WTC11 (cell line): ENCODE data around the gene AIFM1. TPM values are rescaled to one million over a fixed set of nuclear protein-coding genes. Genes with fewer than 3 reads are reported as not detected.

Experiments used
- ATAC-seq: fragments of 200-7000 bp; cut with Tn5 transposase; 2 replicates; pipeline ENCODE4 v1.10.0; 2021; ENCODE audit warnings: mild to moderate bottlenecking, moderate library complexity
- CTCF ChIA-PET: fragments of 300-600 bp; sonication (Branson Sonifier 250); formaldehyde crosslinking; loops from one replicate; lab custom pipeline; 2021; ENCODE audit warnings: antibody characterized with exemption; lab: Charles Lee
- POLR2A ChIA-PET: fragments of 350-600 bp; sonication (Branson Sonifier 250); formaldehyde crosslinking; loops from one replicate; lab custom pipeline; 2021; ENCODE audit warnings: antibody characterized with exemption; lab: Charles Lee
- DNase-seq: peaks from one replicate; pipeline ENCODE4 v3.0.0; 2021; ENCODE audit warnings: low spot score
- H3K27ac Mint-ChIP-seq: 2 replicates; pipeline ENCODE4 v1.8.0; 2021; ENCODE audit warnings: mixed read lengths
- H3K27me3 Mint-ChIP-seq: 2 replicates; pipeline ENCODE4 v1.8.0; 2021; ENCODE audit warnings: low read depth, mild to moderate bottlenecking, moderate library complexity, mixed read lengths
- H3K36me3 Mint-ChIP-seq: 2 replicates; pipeline ENCODE4 v1.8.0; 2021; ENCODE audit warnings: mixed read lengths
- H3K4me1 Mint-ChIP-seq: 2 replicates; pipeline ENCODE4 v1.8.0; 2022; ENCODE audit warnings: mixed read lengths
- H3K4me3 Mint-ChIP-seq: 2 replicates; pipeline ENCODE4 v1.8.0; 2021; ENCODE audit warnings: mild to moderate bottlenecking, moderate library complexity, mixed read lengths
- H3K9me3 Mint-ChIP-seq: 2 replicates; pipeline ENCODE4 v1.8.0; 2021; ENCODE audit warnings: mixed read lengths
- ARID4B ChIP-seq: sonication (generic); formaldehyde crosslinking; IDR thresholded peaks from 2 replicates; pipeline ENCODE4 v1.8.0; 2023; ENCODE audit warnings: missing genetic modification reagents, mild to moderate bottlenecking, borderline replicate concordance
- ATF3 ChIP-seq: sonication (generic); formaldehyde crosslinking; conservative IDR thresholded peaks from 2 replicates; pipeline ENCODE4 v1.8.1; 2022; ENCODE audit warnings: mild to moderate bottlenecking, missing genetic modification reagents
- CREM ChIP-seq: sonication (generic); formaldehyde crosslinking; IDR thresholded peaks from 2 replicates; pipeline ENCODE4 v1.8.1; 2022; ENCODE audit warnings: mild to moderate bottlenecking, missing genetic modification reagents, moderate library complexity
- CTCF ChIP-seq: fragments of 200-600 bp; IDR thresholded peaks from 2 replicates; pipeline ENCODE4 v1.8.0; 2022; ENCODE audit warnings: antibody characterized with exemption
- E2F4 ChIP-seq: sonication (generic); formaldehyde crosslinking; IDR thresholded peaks from 2 replicates; pipeline ENCODE4 v1.8.1; 2022; ENCODE audit warnings: low read depth, mild to moderate bottlenecking, moderate library complexity, missing genetic modification reagents, borderline replicate concordance
- IRF1 ChIP-seq: sonication (generic); formaldehyde crosslinking; IDR thresholded peaks from 2 replicates; pipeline ENCODE4 v1.8.0; 2023; ENCODE audit warnings: missing genetic modification reagents
- MAX ChIP-seq: sonication (generic); formaldehyde crosslinking; IDR thresholded peaks from 2 replicates; pipeline ENCODE4 v1.8.0; 2022; ENCODE audit warnings: mild to moderate bottlenecking, missing genetic modification reagents
- NR1H2 ChIP-seq: sonication (generic); formaldehyde crosslinking; IDR thresholded peaks from 2 replicates; pipeline ENCODE4 v1.9.0; 2021; ENCODE audit warnings: mild to moderate bottlenecking, moderate library complexity, missing genetic modification reagents
- NR2C2 ChIP-seq: sonication (generic); formaldehyde crosslinking; IDR thresholded peaks from 2 replicates; pipeline ENCODE4 v1.8.0; 2022; ENCODE audit warnings: mild to moderate bottlenecking, missing genetic modification reagents
- NR3C1 ChIP-seq: sonication (generic); formaldehyde crosslinking; conservative IDR thresholded peaks from 2 replicates; pipeline ENCODE4 v1.8.1; 2023; ENCODE audit warnings: low read depth, mild to moderate bottlenecking, missing genetic modification reagents
- OVOL2 ChIP-seq: fragments of 250-450 bp; sonication (Bioruptor Pico); IDR thresholded peaks from 2 replicates; pipeline ENCODE4 v1.9.0; 2021; ENCODE audit warnings: mild to moderate bottlenecking, borderline replicate concordance
- SMAD4 ChIP-seq: sonication (generic); formaldehyde crosslinking; IDR thresholded peaks from 2 replicates; pipeline ENCODE4 v1.8.0; 2022; ENCODE audit warnings: mild to moderate bottlenecking, missing genetic modification reagents
- STAT6 ChIP-seq: sonication (generic); formaldehyde crosslinking; conservative IDR thresholded peaks from 2 replicates; pipeline ENCODE4 v1.8.1; 2023; ENCODE audit warnings: mild to moderate bottlenecking, low read depth, missing genetic modification reagents, moderate library complexity
- ZBTB43 ChIP-seq: sonication (generic); formaldehyde crosslinking; IDR thresholded peaks from 2 replicates; pipeline ENCODE4 v1.8.1; 2023; ENCODE audit warnings: mild to moderate bottlenecking, missing genetic modification reagents
- ZMAT4 ChIP-seq: fragments of 250-450 bp; sonication (Bioruptor Pico); IDR thresholded peaks from 2 replicates; pipeline ENCODE4 v1.9.0; 2021; ENCODE audit warnings: mild to moderate bottlenecking
- ZNF263 ChIP-seq: sonication (generic); formaldehyde crosslinking; IDR thresholded peaks from 2 replicates; pipeline ENCODE4 v1.8.1; 2022; ENCODE audit warnings: low read depth, mild to moderate bottlenecking, moderate library complexity, missing genetic modification reagents
- ZNF425 ChIP-seq: fragments of 250-450 bp; sonication (Bioruptor Pico); conservative IDR thresholded peaks from 2 replicates; pipeline ENCODE4 v1.9.0; 2021; ENCODE audit warnings: mild to moderate bottlenecking
- total RNA-seq: library from RNA; stranded (reverse); gene quantifications from 3 replicates; pipeline ENCODE4 v1.2.3, GENCODE V29; 2021

The AIFM1 gene
- total RNA-seq, 1 experiment from 2014 or later, result 53.5 TPM

GRCh38 chrX:130184168-130184567 lies 18.5 kb upstream of the AIFM1 start (continued):
- no peak for TF ChIP-seq ZNF425 (CRISPR knock-in tag)
- TF ChIP-seq ZNF263 (CRISPR knock-in tag), result no peak
- no peak for TF ChIP-seq ARID4B (CRISPR knock-in tag)
- no peak for TF ChIP-seq MAX
- TF ChIP-seq NR3C1, result no peak
- no peak for TF ChIP-seq OVOL2
- no peak for TF ChIP-seq NR1H2 (CRISPR knock-in tag)
- TF ChIP-seq STAT6 (CRISPR knock-in tag), result no peak

GRCh38 chrX:130179579-130180215 lies 14.1 kb upstream of the AIFM1 start:
- Mint-ChIP-seq H3K4me1 (no peaks in the 10 kb centered on the region), H3K36me3 (no peaks in the 10 kb centered on the region; the same call in 1 of the 2 replicates), H3K27ac (no peak overlapping the region), H3K27me3 (no peaks in the 10 kb centered on the region)
- CTCF ChIA-PET, result no interaction called here
- ATAC-seq (no peak), DNase-seq (no peak)
- POLR2A ChIA-PET, result interaction anchor here (1.0 kb wide), 1 partner anchor 14 kb away, joined by 6 read pairs; the partner anchor contains the start of gene AIFM1
- TF ChIP-seq MAX, result no peak
- TF ChIP-seq ZMAT4 (CRISPR knock-in tag), result no peak
- TF ChIP-seq CREM (CRISPR knock-in tag), result no peak
- no peak for TF ChIP-seq NR2C2 (CRISPR knock-in tag)
- TF ChIP-seq SMAD4 (CRISPR knock-in tag), result no peak
- TF ChIP-seq E2F4, result no peak
- no peak for TF ChIP-seq CTCF
- no peak for TF ChIP-seq IRF1
- TF ChIP-seq ATF3 (CRISPR knock-in tag), result no peak
- TF ChIP-seq ZBTB43, result no peak
- TF ChIP-seq, all 79 proteins: peak for 0
- H3K4me3 Mint-ChIP-seq, result no peak overlapping the region
- H3K9me3 Mint-ChIP-seq, result no peaks in the 10 kb centered on the region
